Measurements from ENCODE around the gene CNOT10.
"Not testable (repeated sequence)": the region's sequence is repeated elsewhere in the genome, so short reads cannot be mapped to it uniquely, and the experiment has no call there.

The CNOT10 gene

GRCh38 chr3:32797776-32798175 lies 112.8 kb downstream of the CNOT10 start:
- H3K14ac ChIP-seq (ENCODE audit: low read length in 2 of 2), result no peak overlapping the region
- H3K79me1 ChIP-seq (replicated peaks; ENCODE audit: low read length, poor library complexity, severe bottlenecking), result no peaks in the 10 kb centered on the region
- H2BK15ac ChIP-seq (ENCODE audit: low read depth, poor library complexity, severe bottlenecking), result no peak overlapping the region

GRCh38 chr3:32801440-32801839 lies 116.5 kb downstream of the CNOT10 start:
- not testable (repeated sequence) for H2AFZ ChIP-seq (ENCODE audit: low read depth, low read length); H3K4me3 ChIP-seq (ENCODE audit: insufficient read depth in 1 of 2, low read depth in 1 of 2, low read length in 2 of 2); DNase-seq; H3K9ac ChIP-seq (ENCODE audit: low read length); H3K18ac ChIP-seq (ENCODE audit: low read depth in 1 of 2, low read length in 2 of 2); H2BK5ac ChIP-seq (ENCODE audit: low read depth, low read length, poor library complexity, severe bottlenecking); H2BK120ac ChIP-seq (ENCODE audit: low read depth, low read length); H3K27ac ChIP-seq (ENCODE audit: low read length, poor library complexity, severe bottlenecking); H4K8ac ChIP-seq (ENCODE audit: low read length); H3K14ac ChIP-seq (ENCODE audit: low read length in 2 of 2); H2BK12ac ChIP-seq (ENCODE audit: low read length in 2 of 2); H3K4ac ChIP-seq (ENCODE audit: low read depth in 1 of 2, low read length in 2 of 2); H4K91ac ChIP-seq (ENCODE audit: low read length); H3K4me1 ChIP-seq (ENCODE audit: control insufficient read depth, insufficient read depth, low read depth, low read length); H2BK15ac ChIP-seq (ENCODE audit: low read depth, poor library complexity, severe bottlenecking); H3K23ac ChIP-seq (ENCODE audit: low read length in 2 of 2); H3K4me2 ChIP-seq (ENCODE audit: low read length, poor library complexity, severe bottlenecking); H3K9me3 ChIP-seq (ENCODE audit: control insufficient read depth, low read length); H3K79me1 ChIP-seq (replicated peaks; ENCODE audit: low read length, poor library complexity, severe bottlenecking); H3K36me3 ChIP-seq (ENCODE audit: control insufficient read depth in 1 of 2, insufficient read depth in 2 of 2, low read depth in 1 of 2, low read length in 2 of 2); H2AK5ac ChIP-seq (ENCODE audit: low read length, severe bottlenecking)
- peaks cover 0 to 10% of the 10 kb centered on the region in 2 experiments for H3K27me3 ChIP-seq (ENCODE audit: control insufficient read depth in 1 of 2, insufficient read depth in 1 of 2, low read length in 2 of 2)
- 92% methylated on average over 5 of the region's 5 CpGs for WGBS

More at GRCh38 chr3:32797776-32798175, 112.8 kb downstream of the CNOT10 start:
- no peak overlapping the region for H2AK5ac ChIP-seq (ENCODE audit: low read length, severe bottlenecking)
- DNase-seq, result no peak
- no peak overlapping the region for H3K9ac ChIP-seq (ENCODE audit: low read length)
- H3K4me2 ChIP-seq (ENCODE audit: low read length, poor library complexity, severe bottlenecking), result no peak overlapping the region
- no peak overlapping the region for H2BK5ac ChIP-seq (ENCODE audit: low read depth, low read length, poor library complexity, severe bottlenecking)
- no peak overlapping the region for H4K91ac ChIP-seq (ENCODE audit: low read length)
- H3K4me3 ChIP-seq (ENCODE audit: insufficient read depth in 1 of 2, low read depth in 1 of 2, low read length in 2 of 2), result no peak overlapping the region
- no peak overlapping the region for H3K27ac ChIP-seq (ENCODE audit: low read length, poor library complexity, severe bottlenecking)
- no peaks in the 10 kb centered on the region for H3K9me3 ChIP-seq (ENCODE audit: control insufficient read depth, low read length)
- 92% methylated on average over 2 of the region's 2 CpGs for WGBS
- H2BK120ac ChIP-seq (ENCODE audit: low read depth, low read length), result no peak overlapping the region
- H3K27me3 ChIP-seq (ENCODE audit: control insufficient read depth in 1 of 2, insufficient read depth in 1 of 2, low read length in 2 of 2), result peaks cover 5 to 18% of the 10 kb centered on the region in 2 experiments
- no peak overlapping the region for H3K4ac ChIP-seq (ENCODE audit: low read depth in 1 of 2, low read length in 2 of 2)
- H3K4me1 ChIP-seq (ENCODE audit: control insufficient read depth, insufficient read depth, low read depth, low read length), result no peaks in the 10 kb centered on the region
- H3K18ac ChIP-seq (ENCODE audit: low read depth in 1 of 2, low read length in 2 of 2), result no peak overlapping the region
- H4K8ac ChIP-seq (ENCODE audit: low read length), result no peak overlapping the region
- no peak overlapping the region for H3K23ac ChIP-seq (ENCODE audit: low read length in 2 of 2)
- H2BK12ac ChIP-seq (ENCODE audit: low read length in 2 of 2), result no peak overlapping the region
- no peak overlapping the region for H2AFZ ChIP-seq (ENCODE audit: low read depth, low read length)
- H3K36me3 ChIP-seq (ENCODE audit: control insufficient read depth in 1 of 2, insufficient read depth in 2 of 2, low read depth in 1 of 2, low read length in 2 of 2), result no peaks in the 10 kb centered on the region

GRCh38 chr3:32813180-32813579 lies 128.2 kb downstream of the CNOT10 start:
- Histone ChIP-seq H3K4me2 (ENCODE audit: low read length, poor library complexity, severe bottlenecking) (no peak overlapping the region), H2AFZ (ENCODE audit: low read depth, low read length) (no peak overlapping the region), H4K91ac (ENCODE audit: low read length) (no peak overlapping the region), H2BK15ac (ENCODE audit: low read depth, poor library complexity, severe bottlenecking) (no peak overlapping the region), H3K27ac (ENCODE audit: low read length, poor library complexity, severe bottlenecking) (no peak overlapping the region), H3K18ac (ENCODE audit: low read depth in 1 of 2, low read length in 2 of 2) (no peak overlapping the region), H3K4me1 (ENCODE audit: control insufficient read depth, insufficient read depth, low read depth, low read length) (peaks cover 18% of the 10 kb centered on the region), H3K23ac (ENCODE audit: low read length in 2 of 2) (no peak overlapping the region), H2BK12ac (ENCODE audit: low read length in 2 of 2) (no peak overlapping the region), H3K27me3 (ENCODE audit: control insufficient read depth in 1 of 2, insufficient read depth in 1 of 2, low read length in 2 of 2) (peaks cover 17 to 33% of the 10 kb centered on the region in 2 experiments), H3K9me3 (ENCODE audit: control insufficient read depth, low read length) (no peaks in the 10 kb centered on the region), H3K14ac (ENCODE audit: low read length in 2 of 2) (no peak overlapping the region), H2BK120ac (ENCODE audit: low read depth, low read length) (no peak overlapping the region), H3K4me3 (ENCODE audit: insufficient read depth in 1 of 2, low read depth in 1 of 2, low read length in 2 of 2) (no peak overlapping the region), H2BK5ac (ENCODE audit: low read depth, low read length, poor library complexity, severe bottlenecking) (no peak overlapping the region), H2AK5ac (ENCODE audit: low read length, severe bottlenecking) (no peak overlapping the region), H3K9ac (ENCODE audit: low read length) (no peak overlapping the region), H3K4ac (ENCODE audit: low read depth in 1 of 2, low read length in 2 of 2) (no peak overlapping the region), H4K8ac (ENCODE audit: low read length) (no peak overlapping the region), H3K36me3 (ENCODE audit: control insufficient read depth in 1 of 2, insufficient read depth in 2 of 2, low read depth in 1 of 2, low read length in 2 of 2) (peaks cover 0 to 2% of the 10 kb centered on the region in 2 experiments), H3K79me1 (replicated peaks; ENCODE audit: low read length, poor library complexity, severe bottlenecking) (no peaks in the 10 kb centered on the region)
- no peak for DNase-seq
- WGBS, result no CpG with 5 or more reads among the region's 2 CpGs

GRCh38 chr3:32814361-32814760 lies 129.4 kb downstream of the CNOT10 start:
- no peak overlapping the region for H3K27ac ChIP-seq (ENCODE audit: low read length, poor library complexity, severe bottlenecking)
- peaks cover 0 to 10% of the 10 kb centered on the region in 2 experiments for H3K36me3 ChIP-seq (ENCODE audit: control insufficient read depth in 1 of 2, insufficient read depth in 2 of 2, low read depth in 1 of 2, low read length in 2 of 2)
- no peak overlapping the region for H2BK5ac ChIP-seq (ENCODE audit: low read depth, low read length, poor library complexity, severe bottlenecking)
- H2AK5ac ChIP-seq (ENCODE audit: low read length, severe bottlenecking), result no peak overlapping the region
- no peak overlapping the region for H3K4ac ChIP-seq (ENCODE audit: low read depth in 1 of 2, low read length in 2 of 2)
- H2BK15ac ChIP-seq (ENCODE audit: low read depth, poor library complexity, severe bottlenecking), result no peak overlapping the region
- H3K9me3 ChIP-seq (ENCODE audit: control insufficient read depth, low read length), result peaks cover 5% of the 10 kb centered on the region
- no peak overlapping the region for H3K4me2 ChIP-seq (ENCODE audit: low read length, poor library complexity, severe bottlenecking)
- H3K14ac ChIP-seq (ENCODE audit: low read length in 2 of 2), result no peak overlapping the region
- H3K4me3 ChIP-seq (ENCODE audit: insufficient read depth in 1 of 2, low read depth in 1 of 2, low read length in 2 of 2), result no peak overlapping the region
- H3K23ac ChIP-seq (ENCODE audit: low read length in 2 of 2), result no peak overlapping the region
- peaks cover 25% of the 10 kb centered on the region for H3K4me1 ChIP-seq (ENCODE audit: control insufficient read depth, insufficient read depth, low read depth, low read length)
- no peak overlapping the region for H3K9ac ChIP-seq (ENCODE audit: low read length)
- H2AFZ ChIP-seq (ENCODE audit: low read depth, low read length), result no peak overlapping the region
- H3K18ac ChIP-seq (ENCODE audit: low read depth in 1 of 2, low read length in 2 of 2), result no peak overlapping the region
- no peak overlapping the region for H4K8ac ChIP-seq (ENCODE audit: low read length)
- no peak overlapping the region for H4K91ac ChIP-seq (ENCODE audit: low read length)
- H2BK12ac ChIP-seq (ENCODE audit: low read length in 2 of 2), result no peak overlapping the region
- H3K27me3 ChIP-seq (ENCODE audit: control insufficient read depth in 1 of 2, insufficient read depth in 1 of 2, low read length in 2 of 2), result peaks cover 26 to 43% of the 10 kb centered on the region in 2 experiments
- H2BK120ac ChIP-seq (ENCODE audit: low read depth, low read length), result no peak overlapping the region
- H3K79me1 ChIP-seq (replicated peaks; ENCODE audit: low read length, poor library complexity, severe bottlenecking), result no peaks in the 10 kb centered on the region
- WGBS, result 56% methylated on average over 3 of the region's 6 CpGs
- no peak for DNase-seq
